CD14-positive monocyte (primary cell): ENCODE data around the gene AGPAT3. TPM values are rescaled to one million over a fixed set of nuclear protein-coding genes. Genes with fewer than 3 reads are reported as not detected.

Source experiments
- DNase-seq, 3 donors: peaks; one replicate each; pipeline ENCODE4 v3.0.0-alpha.2; 2011 to 2022
- H2AFZ ChIP-seq: 2 replicates; pipeline ENCODE4 v1.6.0; 2012; ENCODE audit warnings: mild to moderate bottlenecking, low read depth, low read length, inconsistent platforms; ENCODE audit not compliant: insufficient read depth, poor library complexity, severe bottlenecking
- H3K27ac ChIP-seq, 2 donors: 1 replicate in 1 of 2; 2 replicates in 1 of 2; pipeline ENCODE4 v1.5.1; 2012 to 2013; ENCODE audit warnings: low read length in 2 of 2, control low read depth in 1 of 2, inconsistent platforms in 1 of 2, low read depth in 1 of 2, mild to moderate bottlenecking in 1 of 2
- H3K27me3 ChIP-seq, 2 donors: one replicate each; pipeline versions ENCODE4 v1.6.0 to v1.6.1; 2011 to 2013; ENCODE audit warnings: low read length in 2 of 2; ENCODE audit not compliant: control insufficient read depth in 2 of 2, insufficient read depth in 2 of 2
- H3K36me3 ChIP-seq, 2 donors: replicated peaks in 1 of 2; 1 replicate in 1 of 2; 2 replicates in 1 of 2; pipeline versions ENCODE4 v1.5.1 to v1.6.1; 2012 to 2013; ENCODE audit warnings: low read length in 2 of 2, control low read depth in 1 of 2, inconsistent platforms in 1 of 2, mild to moderate bottlenecking in 1 of 2; ENCODE audit not compliant: insufficient read depth in 2 of 2, control insufficient read depth in 1 of 2
- H3K4me1 ChIP-seq, 2 donors: 1 replicate in 1 of 2; 2 replicates in 1 of 2; pipeline versions ENCODE4 v1.5.1 to v1.6.1; 2012 to 2013; ENCODE audit warnings: low read length in 2 of 2, control low read depth in 1 of 2, inconsistent platforms in 1 of 2, mild to moderate bottlenecking in 1 of 2, moderate library complexity in 1 of 2; ENCODE audit not compliant: insufficient read depth in 2 of 2, control insufficient read depth in 1 of 2
- H3K4me2 ChIP-seq: replicated peaks from 2 replicates; pipeline ENCODE3; 2012; ENCODE audit warnings: low read length, moderate library complexity, mild to moderate bottlenecking; ENCODE audit not compliant: poor library complexity, severe bottlenecking; ENCODE audit errors: extremely low read depth
- H3K4me3 ChIP-seq, 3 experiments: fragments of 200-600 bp in 1 of 3; sonication (generic) in 1 of 3; replicated peaks in 1 of 3; 1 replicate in 2 of 3; 2 replicates in 1 of 3; pipeline ENCODE4 v1.5.1; 2011 to 2013; ENCODE audit warnings: low read length in 3 of 3, mild to moderate bottlenecking in 3 of 3, control low read depth in 2 of 3, low read depth in 2 of 3, inconsistent platforms in 1 of 3, moderate library complexity in 1 of 3
- H3K79me2 ChIP-seq: 2 replicates; pipeline ENCODE4 v1.6.0; 2012; ENCODE audit warnings: mild to moderate bottlenecking, control low read depth, inconsistent platforms, low read length, moderate library complexity; ENCODE audit not compliant: insufficient read depth
- H3K9ac ChIP-seq: 2 replicates; pipeline ENCODE4 v1.6.0; 2017; ENCODE audit warnings: low read length, mild to moderate bottlenecking; ENCODE audit not compliant: insufficient read depth, poor library complexity, severe bottlenecking
- H3K9me3 ChIP-seq, 2 donors: replicated peaks in 1 of 2; 1 replicate in 1 of 2; 2 replicates in 1 of 2; pipeline versions ENCODE4 v1.5.1 to v1.6.1; 2012 to 2013; ENCODE audit warnings: low read length in 2 of 2, control low read depth in 1 of 2; ENCODE audit not compliant: control insufficient read depth in 1 of 2, insufficient read depth in 1 of 2
- H4K20me1 ChIP-seq: 2 replicates; pipeline ENCODE4 v1.6.0; 2012; ENCODE audit warnings: mild to moderate bottlenecking, low read length, control low read depth, moderate library complexity; ENCODE audit not compliant: insufficient read depth
- H3K27ac Mint-ChIP-seq, 7 donors: one replicate each; pipeline ENCODE4 v1.8.0; 2020; ENCODE audit warnings: mild to moderate bottlenecking in 7 of 7, mixed read lengths in 7 of 7, moderate library complexity in 6 of 7, inconsistent platforms in 2 of 7
- H3K27me3 Mint-ChIP-seq, 3 donors: one replicate each; pipeline ENCODE4 v1.8.0; 2021 to 2022; ENCODE audit warnings: low read depth in 3 of 3, mild to moderate bottlenecking in 3 of 3, mixed read lengths in 3 of 3, moderate library complexity in 3 of 3, inconsistent platforms in 1 of 3
- H3K36me3 Mint-ChIP-seq, 2 donors: one replicate each; pipeline ENCODE4 v1.8.0; 2020; ENCODE audit warnings: mixed read lengths in 2 of 2, inconsistent platforms in 1 of 2, mild to moderate bottlenecking in 1 of 2
- H3K4me1 Mint-ChIP-seq: one replicate; pipeline ENCODE4 v1.8.0; 2020; ENCODE audit warnings: mild to moderate bottlenecking, mixed read lengths
- H3K4me3 Mint-ChIP-seq, 2 donors: one replicate each; pipeline ENCODE4 v1.8.0; 2020; ENCODE audit warnings: mild to moderate bottlenecking in 2 of 2, mixed read lengths in 2 of 2, moderate library complexity in 1 of 2
- H3K9me3 Mint-ChIP-seq, 7 donors: one replicate each; pipeline ENCODE4 v1.8.0; 2020 to 2022; ENCODE audit warnings: mixed read lengths in 7 of 7, mild to moderate bottlenecking in 6 of 7, moderate library complexity in 6 of 7, inconsistent platforms in 2 of 7
- CTCF ChIP-seq: fragments of 200-600 bp; IDR thresholded peaks from one replicate; pipeline ENCODE4 v1.8.0; 2022; ENCODE audit warnings: antibody characterized with exemption, mild to moderate bottlenecking
- WGBS: methylation state at CpG from one replicate; pipeline ENCODE4 v1.1.5; 2013; ENCODE audit warnings: missing lambda C conversion rate; ENCODE audit not compliant: insufficient coverage; 5-methylcytosine and 5-hydroxymethylcytosine counted together
- intact Hi-C, 2 donors: fragments of 100-400 bp; cut with micrococcal nuclease; formaldehyde crosslinking; loops; one replicate each; pipeline versions ENCODE4 v1.15.0 to v1.15.1; 2023
- polyA plus RNA-seq, 3 donors: library from polyadenylated mRNA; depleted of rRNA in 1 of 3; unstranded in 2 of 3; stranded (reverse) in 1 of 3; fragments of 300-500 nt in 2 of 3; fragments of >200 nt in 1 of 3; fragmentation: Illumina TruSeq in 2 of 3; gene quantifications; 1 replicate in 2 of 3; 2 replicates in 1 of 3; pipeline ENCODE4 v1.2.3, GENCODE V29; 2012 to 2021

The AGPAT3 gene
- polyA plus RNA-seq, 3 donors: 24.9 to 49.3 (median 26.2) TPM

- peak overlapping the region in 1 of 3 experiments; percentile 44 for H3K4me3 ChIP-seq
- no peak overlapping the region for H3K9ac ChIP-seq
- peak overlapping the region; percentile 35 for H2AFZ ChIP-seq
- H3K9me3 ChIP-seq: no peaks in the 10 kb centered on the region
- Mint-ChIP-seq H3K4me1 (peaks cover 39% of the 10 kb centered on the region), H3K4me3 (peak overlapping the region; percentile 54 to 60), H3K36me3 (no peaks in the 10 kb centered on the region), H3K27me3 (peaks cover 3 to 20% (median 9%) of the 10 kb centered on the region in 3 donors), H3K27ac (no peak overlapping the region), H3K9me3 (peaks cover 0 to 2% (median 0%) of the 10 kb centered on the region in 7 donors)
- H3K4me2 ChIP-seq: peak overlapping the region; percentile 35
- H3K36me3 ChIP-seq: no peaks in the 10 kb centered on the region
- intact Hi-C loops: no loop called here
- 91% methylated on average over 12 of the region's 18 CpGs for WGBS
- no peaks in the 10 kb centered on the region for H4K20me1 ChIP-seq
- TF ChIP-seq CTCF: no peak
- no peaks in the 10 kb centered on the region for H3K79me2 ChIP-seq
- no peaks in the 10 kb centered on the region for H3K27me3 ChIP-seq
- no peak for DNase-seq
- no peak overlapping the region for H3K27ac ChIP-seq
- H3K4me1 ChIP-seq: peaks cover 33 to 46% of the 10 kb centered on the region in 2 donors
Observed at GRCh38 chr21:43827015-43827611, 37.9 kb upstream of the AGPAT3 start.

- no peak for TF ChIP-seq CTCF
- no peak overlapping the region for H3K4me2 ChIP-seq
- WGBS: 85% methylated on average over 12 of the region's 12 CpGs
- Mint-ChIP-seq H3K36me3 (peaks cover 4 to 8% of the 10 kb centered on the region in 2 donors), H3K4me1 (peaks cover 55% of the 10 kb centered on the region), H3K4me3 (peak overlapping the region in 1 of 2 donors; percentile 68), H3K27ac (peak overlapping the region in 4 of 7 donors; percentile 5 to 75 (median 8)), H3K9me3 (peaks cover 7 to 16% (median 12%) of the 10 kb centered on the region in 7 donors), H3K27me3 (peaks cover 4 to 20% (median 9%) of the 10 kb centered on the region in 3 donors)
- H3K9me3 ChIP-seq: peaks cover 7 to 11% of the 10 kb centered on the region in 2 donors
- intact Hi-C loops: no loop called here
- no peaks in the 10 kb centered on the region for H4K20me1 ChIP-seq
- no peaks in the 10 kb centered on the region for H3K27me3 ChIP-seq
- H3K27ac ChIP-seq: no peak overlapping the region
- no peak for DNase-seq
- no peak overlapping the region for H3K9ac ChIP-seq
- no peaks in the 10 kb centered on the region for H3K36me3 ChIP-seq
- H3K4me3 ChIP-seq: no peak overlapping the region
- peaks cover 48 to 62% of the 10 kb centered on the region in 2 donors for H3K4me1 ChIP-seq
- no peaks in the 10 kb centered on the region for H3K79me2 ChIP-seq
- peak overlapping the region; percentile 45 for H2AFZ ChIP-seq
Observed at GRCh38 chr21:43829161-43829560, 35.9 kb upstream of the AGPAT3 start.
